ENCODE data around the gene CEP170B. TPM values are rescaled to one million over a fixed set of nuclear protein-coding genes. Genes with fewer than 3 reads are reported as not detected.

CEP170B gene
- total and polyA plus RNA-seq, 2 donors (not counting 3 experiments of a cell fraction or from before 2014, with no cell fraction given), result 13.9 to 38.6 TPM

DNA sequence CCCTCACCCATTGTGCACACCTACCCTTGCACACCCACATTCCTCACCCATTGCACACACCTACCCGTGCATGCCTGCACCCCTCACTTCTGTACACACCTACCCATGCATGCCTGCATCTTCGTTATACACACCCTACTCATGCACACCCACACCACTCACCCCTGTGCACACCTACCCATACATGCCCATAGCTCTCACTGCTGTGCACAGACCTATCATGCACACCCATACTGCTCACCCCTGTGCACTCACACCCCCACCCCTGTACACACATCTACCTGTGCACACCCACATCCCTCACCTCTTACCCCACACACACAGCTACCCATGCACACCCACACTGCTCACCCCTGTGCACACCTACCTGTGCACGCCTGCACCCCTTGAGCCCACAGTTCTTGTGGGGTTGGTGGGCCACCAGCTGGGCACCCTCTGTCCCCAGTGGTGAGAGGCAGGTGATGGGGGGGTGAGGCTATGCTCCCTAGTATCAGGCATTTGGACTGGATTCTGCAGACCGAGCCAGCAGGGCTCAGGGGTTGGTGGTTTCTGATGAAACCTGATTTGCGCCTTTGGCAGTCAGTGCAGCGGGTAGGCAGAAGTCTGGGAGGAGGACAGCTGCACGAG is 15.6 kb downstream of the CEP170B start:
- Histone ChIP-seq H4K20me1 (replicated peaks; ENCODE audit: control insufficient read depth, extremely low read depth, insufficient read depth, low read length) (no peaks in the 10 kb centered on the region), H3K27ac (ENCODE audit: insufficient read depth, low read depth, low read length) (no peak overlapping the region), H3K36me3 (ENCODE audit: control insufficient read depth in 2 of 2, extremely low read depth in 1 of 2, insufficient read depth in 2 of 2, low read length in 2 of 2) (peaks cover 0 to 32% of the 10 kb centered on the region in 2 experiments), H3K4me1 (ENCODE audit: control insufficient read depth, extremely low read depth, insufficient read depth, low read length) (no peaks in the 10 kb centered on the region), H3K9me3 (replicated peaks; ENCODE audit: control insufficient read depth, insufficient read depth, low read length) (no peaks in the 10 kb centered on the region), H3K27me3 (ENCODE audit: control insufficient read depth in 2 of 2, insufficient read depth in 2 of 2, low read length in 2 of 2) (no peaks in the 10 kb centered on the region), H2AFZ (ENCODE audit: low read depth, low read length) (no peak overlapping the region), H3K79me2 (ENCODE audit: control insufficient read depth, insufficient read depth, low read length) (no peaks in the 10 kb centered on the region), H3K4me2 (ENCODE audit: insufficient read depth, low read length) (no peak overlapping the region), H3K9ac (replicated peaks; ENCODE audit: extremely low read depth, insufficient read depth, low read length) (no peak overlapping the region), H3K9me1 (replicated peaks; ENCODE audit: control insufficient read depth, extremely low read depth, insufficient read depth, low read length) (no peaks in the 10 kb centered on the region), H3K4me3 (replicated peaks in 1 of 3; ENCODE audit: insufficient read depth in 1 of 3, low read depth in 1 of 3, low read length in 3 of 3) (no peak overlapping the region)
- DNase-seq (ENCODE audit: low read depth, low spot score) (no peak), FAIRE-seq (no peak)
- ChIA-PET CTCF (no interaction called here), POLR2A (no interaction called here)
- BruUV-seq (replicated peaks), result no TSS peak
- intact Hi-C loops (cut with micrococcal nuclease), result no loop called here
- TF ChIP-seq, protein P1, sequence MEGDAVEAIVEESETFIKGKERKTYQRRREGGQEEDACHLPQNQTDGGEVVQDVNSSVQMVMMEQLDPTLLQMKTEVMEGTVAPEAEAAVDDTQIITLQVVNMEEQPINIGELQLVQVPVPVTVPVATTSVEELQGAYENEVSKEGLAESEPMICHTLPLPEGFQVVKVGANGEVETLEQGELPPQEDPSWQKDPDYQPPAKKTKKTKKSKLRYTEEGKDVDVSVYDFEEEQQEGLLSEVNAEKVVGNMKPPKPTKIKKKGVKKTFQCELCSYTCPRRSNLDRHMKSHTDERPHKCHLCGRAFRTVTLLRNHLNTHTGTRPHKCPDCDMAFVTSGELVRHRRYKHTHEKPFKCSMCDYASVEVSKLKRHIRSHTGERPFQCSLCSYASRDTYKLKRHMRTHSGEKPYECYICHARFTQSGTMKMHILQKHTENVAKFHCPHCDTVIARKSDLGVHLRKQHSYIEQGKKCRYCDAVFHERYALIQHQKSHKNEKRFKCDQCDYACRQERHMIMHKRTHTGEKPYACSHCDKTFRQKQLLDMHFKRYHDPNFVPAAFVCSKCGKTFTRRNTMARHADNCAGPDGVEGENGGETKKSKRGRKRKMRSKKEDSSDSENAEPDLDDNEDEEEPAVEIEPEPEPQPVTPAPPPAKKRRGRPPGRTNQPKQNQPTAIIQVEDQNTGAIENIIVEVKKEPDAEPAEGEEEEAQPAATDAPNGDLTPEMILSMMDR (IDR thresholded peaks at IDR 0.05; ENCODE audit: extremely low read depth in 1 of 2, insufficient read depth in 1 of 2, low read depth in 1 of 2, low read length in 2 of 2), result no peak
- TF ChIP-seq JUN (IDR thresholded peaks at IDR 0.05; ENCODE audit: borderline replicate concordance, insufficient read depth, insufficient read length, low read depth) (no peak), MYC (IDR thresholded peaks at IDR 0.05; ENCODE audit: low read depth, low read length) (no peak), GATA2 (IDR thresholded peaks at IDR 0.05; ENCODE audit: insufficient read depth, insufficient read length, low read depth, low read length) (no peak), FOS (IDR thresholded peaks at IDR 0.05; ENCODE audit: borderline replicate concordance, insufficient read depth, low read length) (no peak), POLR2A (IDR thresholded peaks at IDR 0.05; ENCODE audit: low read depth, low read length) (no peak), EZH2 (IDR thresholded peaks at IDR 0.05; ENCODE audit: borderline replicate concordance, low read depth, low read length, severe bottlenecking) (no peak), POLR2AphosphoS5 (IDR thresholded peaks at IDR 0.05; ENCODE audit: insufficient read depth, low read depth, low read length) (no peak)
- TF ChIP-seq, protein P2, sequence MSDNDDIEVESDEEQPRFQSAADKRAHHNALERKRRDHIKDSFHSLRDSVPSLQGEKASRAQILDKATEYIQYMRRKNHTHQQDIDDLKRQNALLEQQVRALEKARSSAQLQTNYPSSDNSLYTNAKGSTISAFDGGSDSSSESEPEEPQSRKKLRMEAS (IDR thresholded peaks at IDR 0.05; ENCODE audit: insufficient read depth, insufficient read length), result no peak
- dilution Hi-C loops (cut with MboI; ENCODE audit: extremely low pct_ligation_motif_present, low sequenced_read_pairs), result no loop called here
